ENCODE results near the gene NSUN5.
"Not testable (repeated sequence)": the region's sequence is repeated elsewhere in the genome, so short reads cannot be mapped to it uniquely, and the experiment has no call there.

Gene NSUN5

GRCh38 chr7:73325424-73325823 lies 16.8 kb upstream of the NSUN5 start:
- not testable (repeated sequence) for DNase-seq (ENCODE audit: low spot score)

- DNase-seq (ENCODE audit: low spot score), result not testable (repeated sequence)
These were observed 15.6 kb upstream of the NSUN5 start for GRCh38 chr7:73324081-73324845.

GRCh38 chr7:73323434-73324080 lies 14.9 kb upstream of the NSUN5 start:
- not testable (repeated sequence) for DNase-seq (ENCODE audit: low spot score)

GRCh38 chr7:73320009-73320408 lies 11.4 kb upstream of the NSUN5 start:
- DNase-seq (ENCODE audit: low spot score), result not testable (repeated sequence)

- DNase-seq (ENCODE audit: low spot score), result not testable (repeated sequence)
These were observed 10.9 kb upstream of the NSUN5 start for GRCh38 chr7:73319541-73319940.

GRCh38 chr7:73318656-73319204 lies 10.1 kb upstream of the NSUN5 start:
- DNase-seq (ENCODE audit: low spot score), result not testable (repeated sequence)

GRCh38 chr7:73316521-73316920 lies 7.9 kb upstream of the NSUN5 start:
- no peak for DNase-seq (ENCODE audit: low spot score)

- no peak for DNase-seq (ENCODE audit: low spot score)
These were observed 5.6 kb upstream of the NSUN5 start for GRCh38 chr7:73314271-73314670.

GRCh38 chr7:73313521-73313906 lies 4.9 kb upstream of the NSUN5 start:
- no peak for DNase-seq (ENCODE audit: low spot score)

GRCh38 chr7:73312831-73313520 lies 4.3 kb upstream of the NSUN5 start:
- no peak for DNase-seq (ENCODE audit: low spot score)

GRCh38 chr7:73311421-73311820 lies 2.8 kb upstream of the NSUN5 start:
- not testable (repeated sequence) for DNase-seq (ENCODE audit: low spot score)

- no peak for DNase-seq (ENCODE audit: low spot score)
These were observed 457 bp downstream of the NSUN5 start for GRCh38 chr7:73308074-73308664.

GRCh38 chr7:73307436-73307835 lies 1.2 kb downstream of the NSUN5 start:
- DNase-seq (ENCODE audit: low spot score), result no peak

- not testable (repeated sequence) for DNase-seq (ENCODE audit: low spot score)
These were observed 3.8 kb downstream of the NSUN5 start for GRCh38 chr7:73304612-73305387.

GRCh38 chr7:73304071-73304470 lies 4.6 kb downstream of the NSUN5 start:
- DNase-seq (ENCODE audit: low spot score), result no peak

- no peak for DNase-seq (ENCODE audit: low spot score)
These were observed 5.1 kb downstream of the NSUN5 start for GRCh38 chr7:73303546-73303945.

- DNase-seq (ENCODE audit: low spot score), result not testable (repeated sequence)
These were observed 5.8 kb downstream of the NSUN5 start for GRCh38 chr7:73302846-73303245.

GRCh38 chr7:73301108-73301507 lies 7.5 kb downstream of the NSUN5 start:
- not testable (repeated sequence) for DNase-seq (ENCODE audit: low spot score)

- not testable (repeated sequence) for DNase-seq (ENCODE audit: low spot score)
These were observed 8.8 kb downstream of the NSUN5 start for GRCh38 chr7:73299812-73300211.

GRCh38 chr7:73297706-73298105 lies 10.9 kb downstream of the NSUN5 start:
- DNase-seq (ENCODE audit: low spot score), result not testable (repeated sequence)

- not testable (repeated sequence) for DNase-seq (ENCODE audit: low spot score)
These were observed 11.4 kb downstream of the NSUN5 start for GRCh38 chr7:73297235-73297634.

Measured in left forelimb (tissue), 1 donor.